SK-N-SH (cell line): ENCODE data around the gene FUT7. TPM values are rescaled to one million over a fixed set of nuclear protein-coding genes. Genes with fewer than 3 reads are reported as not detected.
"Not testable (repeated sequence)": the region's sequence is repeated elsewhere in the genome, so short reads cannot be mapped to it uniquely, and the experiment has no call there.

Experiments used
- CTCF ChIA-PET: fragments of 300-600, 350-600 bp; formaldehyde crosslinking; extraction: SDS; loops from one replicate; lab custom pipeline; 2021; lab: Yijun Ruan, JAX
- POLR2A ChIA-PET: fragments of 350-600 bp; sonication (Branson Sonifier 250); formaldehyde crosslinking; extraction: SDS; loops from one replicate; lab custom pipeline; 2020; ENCODE audit warnings: antibody characterized with exemption, inconsistent platforms; lab: Yijun Ruan, JAX
- DNase-seq: peaks from one replicate; pipeline ENCODE4 v3.0.0; 2012
- H2AFZ ChIP-seq: fragments of 200-600 bp; sonication (generic); 2 replicates; pipeline ENCODE4 v1.8.1; 2016; ENCODE audit warnings: antibody characterized with exemption, mild to moderate bottlenecking, low read depth
- H3F3A ChIP-seq: fragments of 200-600 bp; sonication (generic); replicated peaks from 2 replicates; pipeline ENCODE3; 2016; ENCODE audit warnings: antibody characterized with exemption, mild to moderate bottlenecking; ENCODE audit not compliant: insufficient read depth
- H3K27ac ChIP-seq, 2 experiments: fragments of 200-500 bp in 1 of 2; fragments of 200-600 bp in 1 of 2; sonication (Bioruptor generic) in 1 of 2; sonication (generic), shearing (Covaris generic) in 1 of 2; 2 replicates each; pipeline versions ENCODE4 v1.5.1 to v1.6.1; 2014 to 2016; ENCODE audit warnings: low read depth in 2 of 2, inconsistent platforms in 1 of 2, low read length in 1 of 2, mild to moderate bottlenecking in 1 of 2, mixed read lengths in 1 of 2
- H3K27me3 ChIP-seq: fragments of 200-600 bp; sonication (generic), shearing (Covaris generic); 2 replicates; pipeline ENCODE4 v1.6.1; 2016; ENCODE audit warnings: mixed run types; ENCODE audit not compliant: insufficient read depth
- H3K36me3 ChIP-seq, 2 experiments: fragments of 200-500 bp in 1 of 2; fragments of 200-600 bp in 1 of 2; sonication (Bioruptor generic) in 1 of 2; sonication (generic) in 1 of 2; replicated peaks in 1 of 2; 2 replicates each; pipeline versions ENCODE3 to v1.5.1; 2014 to 2016; ENCODE audit warnings: low read length in 1 of 2, mild to moderate bottlenecking in 1 of 2; ENCODE audit not compliant: insufficient read depth in 2 of 2, control insufficient read depth in 1 of 2
- H3K4me1 ChIP-seq, 2 experiments: fragments of 200-500 bp in 1 of 2; fragments of 200-600 bp in 1 of 2; sonication (Bioruptor generic) in 1 of 2; sonication (generic), shearing (Covaris generic) in 1 of 2; 2 replicates each; pipeline versions ENCODE4 v1.5.1 to v1.6.1; 2014 to 2016; ENCODE audit warnings: low read depth in 1 of 2, low read length in 1 of 2, mixed run types in 1 of 2; ENCODE audit not compliant: insufficient read depth in 2 of 2, control insufficient read depth in 1 of 2
- H3K4me2 ChIP-seq: fragments of 200-600 bp; sonication (generic), shearing (Covaris generic); 2 replicates; pipeline ENCODE4 v1.6.1; 2017; ENCODE audit warnings: mixed run types
- H3K4me3 ChIP-seq, 2 experiments: fragments of 200-500 bp in 1 of 2; fragments of 200-600 bp in 1 of 2; sonication (Bioruptor generic) in 1 of 2; sonication (generic), shearing (Covaris generic) in 1 of 2; 2 replicates each; pipeline versions ENCODE4 v1.5.1 to v1.8.1; 2014 to 2016; ENCODE audit warnings: low read depth in 2 of 2, inconsistent platforms in 1 of 2, low read length in 1 of 2, mild to moderate bottlenecking in 1 of 2, mixed read lengths in 1 of 2, moderate library complexity in 1 of 2
- H3K79me2 ChIP-seq: fragments of 200-600 bp; sonication (generic); 2 replicates; pipeline ENCODE4 v1.8.1; 2017; ENCODE audit warnings: mild to moderate bottlenecking; ENCODE audit not compliant: insufficient read depth
- H3K9ac ChIP-seq: fragments of 200-600 bp; sonication (generic); 2 replicates; pipeline ENCODE4 v1.6.1; 2017; ENCODE audit warnings: mixed run types
- H3K9me2 ChIP-seq: fragments of 200-600 bp; sonication (generic); 2 replicates; pipeline ENCODE4 v1.6.1; 2017; ENCODE audit warnings: mixed run types
- H3K9me3 ChIP-seq: fragments of 200-600 bp; sonication (generic); 2 replicates; pipeline ENCODE4 v1.6.1; 2017; ENCODE audit warnings: mixed run types, mild to moderate bottlenecking, moderate library complexity
- H4K20me1 ChIP-seq: fragments of 200-600 bp; sonication (generic); 2 replicates; pipeline ENCODE4 v1.6.1; 2017; ENCODE audit warnings: mild to moderate bottlenecking, mixed run types; ENCODE audit not compliant: insufficient read depth
- CHD2 ChIP-seq: fragments of 150-350 bp; IDR thresholded peaks from 2 replicates; pipeline ENCODE4 v1.6.1; 2018; ENCODE audit warnings: low read length; ENCODE audit not compliant: partially characterized antibody
- ELF1 ChIP-seq: IDR thresholded peaks from 2 replicates; pipeline ENCODE4 v1.4.0; 2012
- FOSL2 ChIP-seq: IDR thresholded peaks from 2 replicates; pipeline ENCODE4 v1.4.0; 2012; ENCODE audit warnings: low read depth, mild to moderate bottlenecking, moderate library complexity, borderline replicate concordance
- GABPA ChIP-seq: IDR thresholded peaks from 2 replicates; pipeline ENCODE4 v1.4.0; 2012; ENCODE audit warnings: low read depth, mild to moderate bottlenecking
- IRF3 ChIP-seq: fragments of 150-350 bp; IDR thresholded peaks from 2 replicates; pipeline ENCODE4 v1.6.1; 2016; ENCODE audit warnings: mild to moderate bottlenecking, low read depth, low read length
- MXI1 ChIP-seq: IDR thresholded peaks from 2 replicates; pipeline ENCODE4 v1.6.1; 2012; ENCODE audit warnings: mild to moderate bottlenecking, low read depth, low read length, improper control_type of control experiment
- NRF1 ChIP-seq: IDR thresholded peaks from 2 replicates; pipeline ENCODE4 v1.6.1; 2012; ENCODE audit warnings: low read depth, mild to moderate bottlenecking, low read length
- POLR2AphosphoS5 ChIP-seq: IDR thresholded peaks from 2 replicates; pipeline ENCODE4 v1.6.1; 2012; ENCODE audit warnings: low read depth, low read length
- REST ChIP-seq: IDR thresholded peaks from 2 replicates; pipeline ENCODE4 v1.6.1; 2012; ENCODE audit warnings: mild to moderate bottlenecking, low read depth, low read length, moderate library complexity
- TAF1 ChIP-seq: IDR thresholded peaks from 2 replicates; pipeline ENCODE4 v1.6.1; 2012; ENCODE audit warnings: low read depth, mild to moderate bottlenecking, low read length, moderate library complexity, borderline replicate concordance
- WGBS: methylation state at CpG from one replicate; pipeline ENCODE4 v1.1.6; 2017; ENCODE audit warnings: low lambda C conversion rate; 5-methylcytosine and 5-hydroxymethylcytosine counted together
- polyA plus RNA-seq, 3 experiments: library from polyadenylated mRNA; depleted of rRNA; stranded (reverse); fragments of >200 nt; gene quantifications; 2 replicates each; pipeline ENCODE4 v1.2.3, GENCODE V29; 2012

The FUT7 gene
- polyA plus RNA-seq, 1 of the 3 experiments (the other 2 are of a cell fraction): not detected

GRCh38 chr9:137034039-137034708 lies 2.3 kb upstream of the FUT7 start (continued):
- no peak for TF ChIP-seq REST
- no peak for TF ChIP-seq ELF1
- TF ChIP-seq FOSL2: no peak
- TF ChIP-seq IRF3: no peak

- H3K4me2 ChIP-seq, H3K9me2 ChIP-seq, H3K9me3 ChIP-seq, DNase-seq, H3K27ac ChIP-seq, H3K9ac ChIP-seq, H3K4me3 ChIP-seq, H2AFZ ChIP-seq, H4K20me1 ChIP-seq, H3K36me3 ChIP-seq, H3K27me3 ChIP-seq, POLR2A ChIA-PET, H3F3A ChIP-seq, H3K79me2 ChIP-seq: not testable (repeated sequence)
- peaks cover 5 to 33% of the 10 kb centered on the region in 2 experiments; a peak in 1 of 4 replicates for H3K4me1 ChIP-seq
- 96% methylated on average over 5 of the region's 5 CpGs for WGBS
- CTCF ChIA-PET: interaction anchor here (3.0 to 15.1 kb wide), 5 partner anchors 13 to 245 kb away, joined by 12 to 350 read pairs (median 21); partner anchors contain the start of genes AJM1, C8G, FBXW5 and LCN12
Observed at GRCh38 chr9:137033481-137033880, 1.6 kb upstream of the FUT7 start.

GRCh38 chr9:137032858-137033257 lies 970 bp upstream of the FUT7 start:
- H3K79me2 ChIP-seq: no peaks in the 10 kb centered on the region
- H3K4me1 ChIP-seq: peaks cover 5 to 34% of the 10 kb centered on the region in 2 experiments; a peak in 1 of 4 replicates
- no peak overlapping the region for H3K4me2 ChIP-seq
- CTCF ChIA-PET: interaction anchor here (1.1 to 15.1 kb wide), 7 partner anchors 12 to 275 kb away, joined by 3 to 350 read pairs (median 21); partner anchors contain the start of genes AJM1, C8G, FBXW5 and LCN12
- TF ChIP-seq TAF1 (no peak), NRF1 (no peak), CHD2 (no peak), MXI1 (no peak), POLR2AphosphoS5 (no peak), REST (no peak), GABPA (no peak)
- H3K4me3 ChIP-seq: no peak overlapping the region
- H3K9me3 ChIP-seq: no peaks in the 10 kb centered on the region
- H3K27ac ChIP-seq: peak overlapping the region in 1 of 2 experiments; percentile 36; a peak in 1 of 4 replicates
- DNase-seq: no peak
- peaks cover 4% of the 10 kb centered on the region for H3F3A ChIP-seq
- H2AFZ ChIP-seq: no peak overlapping the region
- POLR2A ChIA-PET: no interaction called here
- H3K9me2 ChIP-seq: no peaks in the 10 kb centered on the region
- no peak overlapping the region for H3K9ac ChIP-seq
- no peaks in the 10 kb centered on the region for H4K20me1 ChIP-seq
- H3K36me3 ChIP-seq: peaks cover 0 to 2% of the 10 kb centered on the region in 2 experiments
- H3K27me3 ChIP-seq: no peaks in the 10 kb centered on the region
- WGBS: 94% methylated on average over 8 of the region's 10 CpGs
